BE2C (cell line): ENCODE measurements around the gene PON2.
"Not testable (repeated sequence)": the region's sequence is repeated elsewhere in the genome, so short reads cannot be mapped to it uniquely, and the experiment has no call there.

Experiments
- DNase-seq: peaks from one replicate; pipeline ENCODE4 v3.0.0-alpha.2; 2020
- H3K27me3 ChIP-seq: fragments of 250-450 bp; sonication (Bioruptor Pico); 2 replicates; pipeline ENCODE4 v1.5.1; 2020; ENCODE audit warnings: mild to moderate bottlenecking
- H3K36me3 ChIP-seq: fragments of 250-450 bp; sonication (Bioruptor Pico); 2 replicates; pipeline ENCODE4 v1.5.1; 2020; ENCODE audit warnings: mild to moderate bottlenecking
- H3K4me1 ChIP-seq: fragments of 250-450 bp; sonication (Bioruptor Pico); 2 replicates; pipeline ENCODE4 v1.5.1; 2020
- H3K4me3 ChIP-seq: 2 replicates; pipeline ENCODE4 v1.5.1; 2011; ENCODE audit warnings: low read depth, low read length
- H3K9me3 ChIP-seq: fragments of 250-450 bp; sonication (Bioruptor Pico); 2 replicates; pipeline ENCODE4 v1.5.1; 2020
- TF ChIP-seq, protein P1 (sequence below): IDR thresholded peaks from 2 replicates; pipeline ENCODE4 v1.5.1; 2012; ENCODE audit warnings: mild to moderate bottlenecking, low read depth, low read length

The PON2 gene

DNA sequence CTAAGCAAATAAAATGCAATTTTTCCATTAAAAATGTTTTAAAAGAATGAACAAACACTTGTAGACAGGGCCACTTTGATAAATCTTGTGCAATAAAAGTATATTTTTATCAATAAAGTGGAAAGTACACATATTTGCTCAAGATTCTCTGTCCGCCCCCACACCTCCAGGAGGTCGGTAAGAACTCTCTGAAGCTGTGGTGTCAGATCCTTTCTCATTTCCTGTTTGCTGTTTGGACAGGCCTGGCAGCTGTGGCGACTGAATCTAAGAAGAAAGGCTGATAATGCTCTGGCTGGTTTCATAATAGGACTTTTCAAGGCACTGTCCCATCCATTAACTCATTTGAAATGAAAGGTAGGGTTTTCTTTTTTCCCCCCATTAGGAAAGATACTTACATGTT is 35.6 kb upstream of the PON2 start:
- H3K27me3 ChIP-seq, result peaks cover 23% of the 10 kb centered on the region
- no peaks in the 10 kb centered on the region for H3K9me3 ChIP-seq
- no peak for DNase-seq
- no peak overlapping the region for H3K4me3 ChIP-seq
- H3K4me1 ChIP-seq, result no peaks in the 10 kb centered on the region
- TF ChIP-seq, protein P1, sequence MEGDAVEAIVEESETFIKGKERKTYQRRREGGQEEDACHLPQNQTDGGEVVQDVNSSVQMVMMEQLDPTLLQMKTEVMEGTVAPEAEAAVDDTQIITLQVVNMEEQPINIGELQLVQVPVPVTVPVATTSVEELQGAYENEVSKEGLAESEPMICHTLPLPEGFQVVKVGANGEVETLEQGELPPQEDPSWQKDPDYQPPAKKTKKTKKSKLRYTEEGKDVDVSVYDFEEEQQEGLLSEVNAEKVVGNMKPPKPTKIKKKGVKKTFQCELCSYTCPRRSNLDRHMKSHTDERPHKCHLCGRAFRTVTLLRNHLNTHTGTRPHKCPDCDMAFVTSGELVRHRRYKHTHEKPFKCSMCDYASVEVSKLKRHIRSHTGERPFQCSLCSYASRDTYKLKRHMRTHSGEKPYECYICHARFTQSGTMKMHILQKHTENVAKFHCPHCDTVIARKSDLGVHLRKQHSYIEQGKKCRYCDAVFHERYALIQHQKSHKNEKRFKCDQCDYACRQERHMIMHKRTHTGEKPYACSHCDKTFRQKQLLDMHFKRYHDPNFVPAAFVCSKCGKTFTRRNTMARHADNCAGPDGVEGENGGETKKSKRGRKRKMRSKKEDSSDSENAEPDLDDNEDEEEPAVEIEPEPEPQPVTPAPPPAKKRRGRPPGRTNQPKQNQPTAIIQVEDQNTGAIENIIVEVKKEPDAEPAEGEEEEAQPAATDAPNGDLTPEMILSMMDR, result no peak
- no peaks in the 10 kb centered on the region for H3K36me3 ChIP-seq

DNA sequence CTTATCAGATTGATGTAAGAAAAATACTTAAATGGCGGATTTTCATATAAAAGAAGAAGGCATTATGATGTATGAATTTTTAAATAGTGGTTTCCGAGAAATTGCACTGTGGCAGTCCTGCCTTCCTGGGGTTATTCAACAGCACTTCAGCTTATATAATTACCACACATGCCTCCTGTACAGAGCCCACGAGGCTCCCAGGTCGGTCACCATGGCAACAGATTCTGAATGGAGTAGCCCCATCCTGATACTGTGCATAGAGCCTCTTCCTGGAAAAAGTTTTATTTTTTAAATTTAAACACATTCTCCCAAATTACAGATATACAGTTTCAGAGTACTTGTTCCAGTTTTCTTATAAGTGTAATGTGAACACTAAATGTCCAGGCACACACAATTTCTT is 35.0 kb upstream of the PON2 start:
- TF ChIP-seq, protein P1, result no peak
- no peak for DNase-seq
- H3K4me3 ChIP-seq, result no peak overlapping the region
- H3K27me3 ChIP-seq, result peaks cover 19% of the 10 kb centered on the region
- H3K9me3 ChIP-seq, result no peaks in the 10 kb centered on the region
- no peaks in the 10 kb centered on the region for H3K36me3 ChIP-seq
- no peaks in the 10 kb centered on the region for H3K4me1 ChIP-seq

DNA sequence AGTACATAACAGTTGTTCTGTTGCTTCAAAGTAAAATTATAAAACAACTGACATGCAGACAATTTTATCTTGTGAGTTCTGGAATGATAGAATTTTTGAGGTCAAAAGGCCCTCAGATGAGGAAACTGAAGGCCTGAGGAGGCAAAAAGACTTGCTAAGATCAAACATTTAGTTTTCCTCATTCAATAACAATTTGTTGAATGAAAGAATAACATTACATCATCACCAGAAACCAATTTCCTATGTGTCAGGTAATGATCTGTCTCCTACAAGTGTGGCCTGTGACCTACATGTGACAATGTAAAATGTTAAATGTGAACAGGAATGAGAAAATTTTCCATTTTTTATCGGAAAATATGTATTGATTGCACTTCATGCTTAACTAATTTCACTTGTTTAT is 34.4 kb upstream of the PON2 start:
- Histone ChIP-seq H3K4me1 (no peaks in the 10 kb centered on the region), H3K36me3 (no peaks in the 10 kb centered on the region), H3K27me3 (peaks cover 12% of the 10 kb centered on the region), H3K4me3 (no peak overlapping the region), H3K9me3 (no peaks in the 10 kb centered on the region)
- DNase-seq, result no peak
- TF ChIP-seq, protein P1, result no peak

DNA sequence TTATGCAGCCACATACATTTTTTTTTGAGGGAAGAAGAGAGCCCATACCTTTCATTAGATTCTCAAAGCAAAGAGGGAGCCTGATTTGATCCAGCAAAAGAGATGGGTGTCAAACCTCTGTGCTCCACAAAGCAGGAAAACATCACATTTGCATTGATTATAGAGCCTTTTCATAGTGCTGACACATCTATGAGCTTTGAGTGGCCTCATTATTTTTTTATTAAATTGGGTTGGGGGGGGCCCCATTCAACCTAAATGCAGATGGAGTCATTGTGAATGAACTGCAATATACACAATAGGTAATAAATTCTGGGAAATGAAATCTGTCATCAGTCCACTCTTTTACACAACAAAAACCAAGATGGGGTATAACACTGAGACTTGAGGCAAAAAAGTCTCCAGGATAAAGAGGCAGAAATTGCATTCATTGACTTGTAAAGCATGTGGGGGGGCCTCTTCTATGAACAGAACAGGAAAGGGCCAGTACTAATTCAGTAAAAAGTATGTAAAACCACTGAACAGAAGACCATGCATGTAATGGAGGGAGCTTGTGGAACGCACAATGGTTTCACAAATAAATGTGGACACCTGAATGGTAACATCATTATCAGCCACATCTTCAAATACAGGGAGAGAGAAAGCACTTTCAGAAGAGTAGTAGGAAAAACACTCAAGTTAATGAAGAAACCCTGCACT is 33.2 kb upstream of the PON2 start:
- Histone ChIP-seq H3K36me3 (no peaks in the 10 kb centered on the region), H3K4me3 (no peak overlapping the region), H3K4me1 (no peaks in the 10 kb centered on the region), H3K27me3 (peaks cover 1% of the 10 kb centered on the region), H3K9me3 (no peaks in the 10 kb centered on the region)
- TF ChIP-seq, protein P1, result no peak
- no peak for DNase-seq

DNA sequence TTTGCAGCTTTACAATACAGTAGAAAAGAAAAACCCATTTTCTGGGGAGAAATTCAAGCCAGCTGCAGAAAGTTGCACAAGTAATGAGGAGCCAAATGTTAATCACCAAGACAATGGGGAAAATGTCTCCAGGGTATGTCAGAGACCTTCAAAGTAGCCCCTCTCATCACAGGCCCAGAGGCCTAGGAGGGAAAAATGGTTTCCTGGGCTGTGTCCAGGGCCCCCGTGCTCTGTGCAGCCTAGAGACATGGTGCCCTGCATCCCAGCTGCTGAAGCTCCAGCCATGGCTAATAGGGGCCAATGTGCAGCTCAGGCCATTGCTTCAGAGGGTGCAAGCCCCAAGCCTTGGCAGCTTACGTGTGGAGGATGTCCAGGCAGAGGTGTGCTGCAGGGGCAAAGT is 25.8 kb upstream of the PON2 start:
- H3K4me1 ChIP-seq, H3K9me3 ChIP-seq, H3K36me3 ChIP-seq: not testable (repeated sequence)

DNA sequence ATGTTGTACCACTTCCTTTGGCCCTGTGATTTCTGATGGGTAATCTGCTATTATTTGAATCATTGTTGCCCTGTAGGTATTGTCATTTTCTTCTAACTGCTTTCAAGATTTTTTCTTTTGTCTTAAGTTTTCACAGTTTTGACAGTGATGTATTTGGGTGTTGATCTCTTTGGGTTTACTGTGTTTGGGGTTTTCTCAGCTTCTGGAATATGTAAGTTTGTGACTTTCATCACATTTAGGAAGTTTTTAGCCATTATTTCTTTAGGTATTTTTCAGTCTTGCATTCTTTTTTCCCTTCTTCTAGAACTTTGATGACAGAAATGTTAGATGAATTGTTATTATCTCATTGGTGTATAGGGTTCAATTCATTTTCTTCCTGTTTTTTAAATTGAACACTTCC is 23.1 kb upstream of the PON2 start:
- TF ChIP-seq, protein P1, result no peak
- no peaks in the 10 kb centered on the region for H3K27me3 ChIP-seq
- no peak for DNase-seq
- H3K4me1 ChIP-seq, result no peaks in the 10 kb centered on the region
- H3K4me3 ChIP-seq, result no peak overlapping the region
- no peaks in the 10 kb centered on the region for H3K36me3 ChIP-seq
- no peaks in the 10 kb centered on the region for H3K9me3 ChIP-seq

More for the DNA sequence above, 25.8 kb upstream of the PON2 start:
- not testable (repeated sequence) for DNase-seq, H3K4me3 ChIP-seq, H3K27me3 ChIP-seq
